Stomach (tissue), 9 donors: ENCODE results near the gene RABL6. TPM values are rescaled to one million over a fixed set of nuclear protein-coding genes. Genes with fewer than 3 reads are reported as not detected.

Source experiments
- DNase-seq, 2 donors: peaks; one replicate each; pipeline versions ENCODE4 v3.0.0 to v3.0.0-alpha.2; 2013 to 2019
- H3K27ac ChIP-seq, 5 donors: fragments of 200-600 bp in 4 of 5; sonication (generic) in 4 of 5; one replicate each; pipeline ENCODE4 v1.5.1; 2013 to 2019; ENCODE audit warnings: mild to moderate bottlenecking in 1 of 5, moderate library complexity in 1 of 5
- H3K27me3 ChIP-seq, 3 donors: fragments of 200-600 bp; sonication (generic); one replicate each; pipeline ENCODE4 v1.5.1; 2017 to 2019; ENCODE audit warnings: mixed run types in 1 of 3
- H3K36me3 ChIP-seq, 4 donors: fragments of 200-600 bp; sonication (generic); 1 replicate in 3 of 4; 2 replicates in 1 of 4; pipeline ENCODE4 v1.5.1; 2016 to 2019
- H3K4me1 ChIP-seq, 4 donors: fragments of 200-600 bp; sonication (generic); one replicate each; pipeline ENCODE4 v1.5.1; 2016 to 2019
- H3K4me3 ChIP-seq, 4 donors: fragments of 200-600 bp; sonication (generic) in 3 of 4; one replicate each; pipeline ENCODE4 v1.5.1; 2016 to 2019; ENCODE audit warnings: mild to moderate bottlenecking in 1 of 4
- H3K9me3 ChIP-seq, 4 donors: fragments of 200-600 bp; sonication (generic); one replicate each; pipeline ENCODE4 v1.5.1; 2016 to 2019
- EP300 ChIP-seq: sonication (generic); formaldehyde crosslinking; IDR thresholded peaks from one replicate; pipeline ENCODE4 v1.6.1; 2017; ENCODE audit warnings: antibody characterized with exemption
- POLR2A ChIP-seq, 4 donors: fragments of 450-650 bp; IDR thresholded peaks; one replicate each; pipeline ENCODE4 v1.6.1; 2016; ENCODE audit warnings: antibody characterized with exemption in 4 of 4, control low read depth in 2 of 4, mild to moderate bottlenecking in 1 of 4, moderate library complexity in 1 of 4
- POLR2AphosphoS5 ChIP-seq, 3 donors: sonication (generic); formaldehyde crosslinking; IDR thresholded peaks; one replicate each; pipeline ENCODE4 v1.6.1; 2016; ENCODE audit warnings: antibody characterized with exemption in 3 of 3
- WGBS, 5 donors: extraction: QIAGEN DNeasy Blood & Tissue Kit in 3 of 5; methylation state at CpG; one replicate each; pipeline versions ENCODE4 v1.1.5 to v1.1.7; 2013 to 2018; 5-methylcytosine and 5-hydroxymethylcytosine counted together
- intact Hi-C: fragments of 100-400 bp; cut with DNase I; formaldehyde crosslinking; loops from one replicate; pipeline ENCODE4 v1.15.1; 2023; ENCODE audit warnings: low total_unique reads
- polyA plus RNA-seq, 3 donors: library from polyadenylated mRNA; stranded (reverse); fragments of 200-250 nt; gene quantifications; one replicate each; pipeline ENCODE4 v1.2.3, GENCODE V29; 2013
- total RNA-seq, 5 donors: library from RNA; depleted of rRNA; stranded (reverse); fragments of >200 nt; gene quantifications; one replicate each; pipeline versions ENCODE4 v1.1.0 to v1.2.3, GENCODE V29; 2014 to 2016
- TF ChIP-seq, protein P1 (sequence below), 7 experiments: fragments of 450-650 bp in 4 of 7; fragments of 200-600 bp in 3 of 7; sonication (generic) in 3 of 7; IDR thresholded peaks; one replicate each; pipeline ENCODE4 v1.5.1; 2016 to 2019; ENCODE audit warnings: antibody characterized with exemption in 7 of 7, control low read depth in 2 of 7, mild to moderate bottlenecking in 1 of 7
- donor health status: healthy with polysubstance abuse.
- donor health status: Bipolar disorder and iron deficiency.
- donor health status: healthy.

Gene RABL6
- total and polyA plus RNA-seq, 8 donors: 47.4 to 615 (median 62.9) TPM

DNA sequence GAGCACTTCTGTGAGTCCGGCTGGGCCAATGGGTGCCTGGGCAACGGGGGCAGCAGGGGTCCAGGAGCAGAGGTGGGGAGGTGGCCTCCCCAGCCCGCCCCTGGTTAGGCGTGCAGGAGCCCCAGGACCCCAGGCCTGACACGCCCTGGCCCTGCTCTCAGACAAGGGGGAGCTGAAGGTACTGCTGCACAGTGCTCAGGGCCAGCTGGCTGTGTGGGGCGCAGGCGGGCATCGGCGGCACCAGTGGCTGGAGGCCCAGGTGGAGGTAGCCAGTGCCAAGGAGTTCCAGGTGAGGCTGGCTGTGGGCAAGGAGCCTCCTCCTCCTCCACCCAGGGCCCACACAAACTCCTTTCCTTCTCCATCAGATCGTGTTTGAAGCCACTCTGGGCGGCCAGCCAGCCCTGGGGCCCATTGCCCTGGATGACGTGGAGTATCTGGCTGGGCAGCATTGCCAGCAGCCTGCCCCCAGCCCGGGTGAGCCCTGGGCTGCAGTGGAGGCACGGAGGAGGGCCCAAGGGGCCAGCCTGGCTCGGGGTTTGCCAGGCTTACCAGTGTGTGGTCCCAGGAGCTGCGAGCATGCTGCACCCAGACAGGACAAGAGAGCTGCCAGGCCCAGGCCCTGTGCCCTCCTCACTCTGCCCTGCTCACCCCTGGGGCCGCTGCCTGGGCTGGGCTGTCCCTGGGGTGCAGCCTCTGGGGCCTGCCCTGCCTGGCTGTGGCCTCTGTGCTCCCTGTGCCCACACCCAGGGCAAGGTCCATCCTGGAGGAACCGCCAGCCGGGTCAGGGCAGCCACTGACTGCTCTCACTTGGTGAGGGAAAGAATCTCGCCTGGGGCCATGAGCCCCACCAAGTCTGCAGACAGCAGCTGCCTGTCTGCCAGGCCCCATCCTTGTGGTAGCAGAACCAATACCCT, 51.4 kb downstream of the RABL6 start:
- H3K4me3 ChIP-seq: peak overlapping the region in 1 of 4 donors; percentile 13
- DNase-seq: peak; percentile 72 to 95
- intact Hi-C loops: loop anchor here (10.0 kb wide), 1 partner anchor 86 kb away; the partner anchor contains the start of genes C8G and FBXW5
- peak overlapping the region; percentile 76 to 90 (median 81) for H3K27ac ChIP-seq
- H3K9me3 ChIP-seq: no peaks in the 10 kb centered on the region
- peaks cover 34 to 43% (median 37%) of the 10 kb centered on the region in 4 donors for H3K36me3 ChIP-seq
- no peaks in the 10 kb centered on the region for H3K27me3 ChIP-seq
- no peak for TF ChIP-seq EP300
- TF ChIP-seq POLR2AphosphoS5 (IDR thresholded peaks at IDR 0.05): peak in 2 of 3 donors; percentile 20 to 44
- WGBS, 5 donors: 30 to 67% (median 41%) methylated on average over 7 to 20 of the region's 20 CpGs
- peaks cover 43 to 87% (median 77%) of the 10 kb centered on the region in 4 donors for H3K4me1 ChIP-seq

DNA sequence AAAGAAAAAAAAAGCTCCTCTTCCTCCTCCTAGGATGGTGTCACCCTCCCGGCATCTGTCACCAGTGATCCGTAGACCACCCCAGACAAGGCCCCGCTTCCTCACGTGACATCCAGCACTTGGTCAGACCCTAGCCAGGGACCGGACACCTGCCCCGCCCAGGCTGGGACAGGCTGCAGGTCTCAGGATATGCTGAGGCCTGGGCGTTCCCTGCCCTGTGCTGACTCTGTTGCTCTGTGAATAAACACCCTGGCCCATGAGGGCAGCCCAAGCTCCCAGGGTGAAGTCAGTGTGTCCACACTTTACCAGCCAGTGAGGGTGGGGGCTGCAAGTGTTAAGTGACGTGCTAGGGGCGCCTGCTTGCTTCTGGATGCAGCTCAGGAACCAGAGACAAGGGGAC, 52.8 kb downstream of the RABL6 start:
- peak in 1 of 2 donors; percentile 19 for DNase-seq
- WGBS, 5 donors: 67 to 82% (median 77%) methylated on average over 7 to 9 of the region's 9 CpGs
- Histone ChIP-seq H3K27me3 (no peaks in the 10 kb centered on the region), H3K4me1 (peaks cover 57 to 86% (median 85%) of the 10 kb centered on the region in 4 donors), H3K36me3 (peaks cover 34 to 44% (median 39%) of the 10 kb centered on the region in 4 donors), H3K9me3 (no peaks in the 10 kb centered on the region), H3K4me3 (no peak overlapping the region), H3K27ac (peak overlapping the region; percentile 76 to 90 (median 81))
- TF ChIP-seq POLR2A (IDR thresholded peaks at IDR 0.05): no peak
- no peak for TF ChIP-seq EP300
- no peak for TF ChIP-seq POLR2AphosphoS5 (IDR thresholded peaks at IDR 0.05)
- TF ChIP-seq, protein P1, sequence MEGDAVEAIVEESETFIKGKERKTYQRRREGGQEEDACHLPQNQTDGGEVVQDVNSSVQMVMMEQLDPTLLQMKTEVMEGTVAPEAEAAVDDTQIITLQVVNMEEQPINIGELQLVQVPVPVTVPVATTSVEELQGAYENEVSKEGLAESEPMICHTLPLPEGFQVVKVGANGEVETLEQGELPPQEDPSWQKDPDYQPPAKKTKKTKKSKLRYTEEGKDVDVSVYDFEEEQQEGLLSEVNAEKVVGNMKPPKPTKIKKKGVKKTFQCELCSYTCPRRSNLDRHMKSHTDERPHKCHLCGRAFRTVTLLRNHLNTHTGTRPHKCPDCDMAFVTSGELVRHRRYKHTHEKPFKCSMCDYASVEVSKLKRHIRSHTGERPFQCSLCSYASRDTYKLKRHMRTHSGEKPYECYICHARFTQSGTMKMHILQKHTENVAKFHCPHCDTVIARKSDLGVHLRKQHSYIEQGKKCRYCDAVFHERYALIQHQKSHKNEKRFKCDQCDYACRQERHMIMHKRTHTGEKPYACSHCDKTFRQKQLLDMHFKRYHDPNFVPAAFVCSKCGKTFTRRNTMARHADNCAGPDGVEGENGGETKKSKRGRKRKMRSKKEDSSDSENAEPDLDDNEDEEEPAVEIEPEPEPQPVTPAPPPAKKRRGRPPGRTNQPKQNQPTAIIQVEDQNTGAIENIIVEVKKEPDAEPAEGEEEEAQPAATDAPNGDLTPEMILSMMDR (IDR thresholded peaks at IDR 0.05): no peak
- intact Hi-C loops: no loop called here

DNA sequence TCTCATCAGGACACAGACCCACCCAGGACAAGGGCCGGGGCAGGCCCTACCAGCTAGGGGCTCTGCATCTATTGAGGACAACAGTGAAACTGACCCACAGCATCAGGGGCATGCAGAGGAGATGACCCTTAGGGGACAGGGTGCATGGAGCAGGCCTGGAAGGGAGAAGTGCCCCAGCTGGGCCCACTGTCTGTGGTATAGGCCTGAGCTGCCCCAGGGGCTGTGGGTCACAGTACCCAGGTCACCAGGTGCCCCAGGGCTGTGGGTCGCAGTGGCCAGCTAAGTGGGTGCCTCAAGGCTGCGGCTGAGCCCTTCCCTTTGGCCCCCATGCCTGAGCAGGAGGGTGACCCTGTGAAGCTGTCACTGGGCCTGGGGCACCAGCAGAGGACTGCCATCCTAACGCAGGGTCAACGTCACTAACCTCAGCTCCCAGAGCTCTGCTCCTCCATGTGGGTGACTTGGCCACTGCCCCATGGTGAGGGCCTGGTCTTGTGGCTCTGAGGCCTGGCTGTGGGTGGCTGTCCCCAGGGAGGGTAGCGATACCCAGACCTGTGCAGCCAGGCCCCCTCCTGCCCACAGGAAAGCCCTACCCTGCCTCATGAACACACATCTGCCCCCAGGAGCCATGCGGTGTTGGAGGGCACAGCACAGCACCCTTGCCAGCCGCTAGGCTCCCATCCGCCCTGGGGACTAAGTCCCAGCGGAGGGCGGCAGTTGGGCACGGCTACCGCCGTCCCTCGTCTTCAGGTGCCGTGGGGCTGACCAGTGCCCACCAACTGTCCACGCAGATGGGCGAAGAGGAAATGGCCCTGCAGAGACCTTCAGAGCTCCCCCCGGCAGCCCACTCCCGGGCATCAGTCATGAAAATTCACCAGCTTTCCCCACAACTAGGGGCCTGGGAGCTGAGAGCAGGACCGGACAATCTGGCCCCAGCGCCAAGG, 53.5 kb downstream of the RABL6 start:
- H3K36me3 ChIP-seq: peaks cover 34 to 44% (median 39%) of the 10 kb centered on the region in 4 donors
- no peaks in the 10 kb centered on the region for H3K27me3 ChIP-seq
- no peak overlapping the region for H3K4me3 ChIP-seq
- H3K27ac ChIP-seq: peak overlapping the region; percentile 76 to 90 (median 81)
- DNase-seq: no peak
- H3K4me1 ChIP-seq: peaks cover 57 to 85% (median 80%) of the 10 kb centered on the region in 4 donors
- WGBS, 5 donors: 89 to 94% (median 90%) methylated on average over 6 to 22 of the region's 22 CpGs
- TF ChIP-seq POLR2A (IDR thresholded peaks at IDR 0.05) (no peak), POLR2AphosphoS5 (IDR thresholded peaks at IDR 0.05) (no peak), EP300 (no peak)
- TF ChIP-seq, protein P1 (IDR thresholded peaks at IDR 0.05): no peak
- no peaks in the 10 kb centered on the region for H3K9me3 ChIP-seq
- intact Hi-C loops: no loop called here

DNA sequence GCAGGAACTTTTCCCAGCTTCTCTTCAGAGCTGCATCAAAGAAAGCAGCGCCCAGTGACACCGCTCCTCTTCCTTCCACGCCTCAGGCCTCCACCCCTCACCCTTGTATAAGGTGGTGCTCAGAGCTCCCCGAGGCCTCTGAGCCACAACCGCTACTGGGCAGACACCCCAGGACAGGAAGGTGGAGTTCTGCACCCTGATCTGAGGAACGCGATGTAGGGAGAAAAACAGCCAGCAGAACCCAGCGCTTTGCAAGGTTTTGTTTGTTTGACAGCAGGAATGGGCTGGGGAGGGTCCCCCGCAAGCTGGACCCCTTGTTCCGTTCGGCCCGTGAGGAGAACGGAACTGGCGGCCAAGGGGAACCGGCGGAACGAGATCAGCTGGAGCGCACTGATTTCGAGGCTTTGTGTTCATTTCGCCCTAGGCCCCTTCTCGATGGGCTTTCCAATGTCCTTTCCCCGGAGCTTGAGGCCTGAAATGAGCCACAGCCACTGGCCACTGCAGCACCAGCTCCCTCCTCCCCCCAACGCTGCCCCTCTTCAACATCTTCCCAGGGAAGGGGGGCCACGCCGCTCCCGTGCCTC, 54.2 kb downstream of the RABL6 start:
- Histone ChIP-seq H3K36me3 (peaks cover 34 to 44% (median 39%) of the 10 kb centered on the region in 4 donors), H3K9me3 (no peaks in the 10 kb centered on the region), H3K27ac (no peak overlapping the region), H3K4me3 (no peak overlapping the region), H3K4me1 (peaks cover 57 to 82% (median 75%) of the 10 kb centered on the region in 4 donors), H3K27me3 (no peaks in the 10 kb centered on the region)
- intact Hi-C loops: no loop called here
- TF ChIP-seq EP300 (no peak), POLR2A (IDR thresholded peaks at IDR 0.05) (no peak)
- no peak for DNase-seq
- 84 to 91% (median 86%) methylated on average over 26 of the region's 26 CpGs for WGBS, 5 donors
